Measurements from ENCODE around the gene SPINK8.
"Not testable (repeated sequence)": the region's sequence is repeated elsewhere in the genome, so short reads cannot be mapped to it uniquely, and the experiment has no call there.

SPINK8 gene

DNA sequence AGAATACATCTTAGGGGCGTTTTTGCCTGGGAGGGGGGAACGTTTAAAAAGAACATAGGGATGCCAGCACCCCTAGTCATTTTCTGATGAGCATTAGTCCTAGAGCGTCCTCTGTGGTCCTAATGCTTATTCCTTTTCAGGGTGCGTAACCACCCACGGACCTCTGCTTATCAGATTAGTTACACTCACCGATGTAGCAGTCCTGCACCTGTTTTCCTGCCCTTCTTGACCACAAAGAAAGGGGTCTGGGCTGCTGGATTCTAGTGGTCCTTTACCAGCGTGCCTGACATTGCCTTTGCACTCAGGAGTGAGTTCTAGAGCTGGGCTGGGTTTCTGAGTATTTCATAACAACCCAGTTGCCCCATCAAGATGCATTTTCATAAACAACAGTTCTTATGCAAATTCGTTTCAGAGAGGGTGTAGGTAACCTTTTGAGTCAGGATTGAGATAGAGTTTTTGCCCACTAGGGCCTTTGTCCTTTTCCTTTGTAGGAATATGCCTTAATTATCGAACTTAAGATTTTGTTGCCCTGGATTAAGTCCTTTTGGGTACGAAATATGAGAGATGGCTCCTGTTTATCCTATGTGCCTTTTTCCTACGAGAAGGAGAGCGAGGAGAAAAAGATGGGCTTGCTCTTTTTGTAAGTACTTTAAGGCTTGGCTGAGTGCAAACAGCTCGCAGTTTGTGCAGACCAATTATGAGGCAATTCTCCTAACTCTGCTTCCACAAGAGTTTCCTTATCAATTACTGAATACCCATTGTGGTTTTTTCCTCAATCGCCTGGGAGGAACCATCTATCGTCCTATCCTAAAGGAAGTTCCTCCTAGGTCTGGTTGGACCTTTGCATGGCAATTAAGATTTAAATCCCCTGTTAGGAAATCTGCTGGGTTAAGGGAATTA is at the start of gene SPINK8:
Gene SPINK8 (minus strand): TSS at position 316 of the 900 bp plus-strand sequence. CDS start 5,320 bp downstream, outside the sequence.
- DNase-seq: peak; percentile 28 to 46

DNA sequence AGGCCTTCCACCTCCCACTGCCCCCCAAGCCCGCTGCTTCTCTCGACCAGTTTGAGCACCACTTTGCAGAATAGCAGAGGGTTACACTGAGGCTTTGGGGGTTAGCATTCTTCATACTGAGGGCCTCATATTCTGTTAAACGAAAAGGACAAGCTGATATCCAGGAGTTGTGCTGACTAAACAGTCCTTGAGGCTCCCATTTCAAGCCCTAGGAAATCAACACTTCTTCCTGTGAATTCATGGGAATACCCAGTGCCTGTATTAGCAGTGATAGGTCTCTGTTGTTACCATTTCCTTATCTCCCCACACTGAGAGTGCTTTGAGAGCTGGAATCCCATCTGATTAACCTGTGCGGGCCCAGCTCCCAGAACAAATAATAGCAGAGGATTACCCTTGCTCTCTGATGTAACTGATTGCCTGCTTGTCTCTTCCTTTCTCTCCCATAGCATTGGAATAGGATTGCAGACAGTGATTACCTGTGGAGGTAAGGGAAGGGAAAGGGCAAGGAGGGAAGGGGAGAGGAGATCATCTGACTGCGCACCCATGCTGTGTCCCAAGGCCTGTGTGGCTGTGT is 39.5 kb upstream of the SPINK8 start:
- no peak for DNase-seq

DNA sequence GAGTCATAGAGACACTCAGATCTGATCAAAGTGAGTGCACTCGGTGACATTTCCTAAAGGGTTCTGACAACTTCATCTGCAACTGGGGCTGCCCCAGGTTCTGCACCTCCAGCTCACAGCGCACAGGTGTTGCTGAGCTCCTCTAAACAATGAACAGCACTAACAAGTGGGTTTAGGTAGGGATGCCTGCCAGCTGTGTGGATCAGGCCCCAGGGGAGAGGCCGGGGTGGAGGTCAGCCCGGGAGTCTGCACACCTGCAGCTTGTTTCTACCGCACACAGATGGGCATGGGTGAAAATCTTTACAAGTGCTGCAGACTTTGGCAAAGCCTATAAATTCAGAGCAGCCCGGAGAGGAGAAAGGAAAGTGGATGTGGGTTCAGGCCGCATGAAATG is 38.9 kb upstream of the SPINK8 start:
- peak in 1 of 2 experiments; percentile 22 for DNase-seq

DNA sequence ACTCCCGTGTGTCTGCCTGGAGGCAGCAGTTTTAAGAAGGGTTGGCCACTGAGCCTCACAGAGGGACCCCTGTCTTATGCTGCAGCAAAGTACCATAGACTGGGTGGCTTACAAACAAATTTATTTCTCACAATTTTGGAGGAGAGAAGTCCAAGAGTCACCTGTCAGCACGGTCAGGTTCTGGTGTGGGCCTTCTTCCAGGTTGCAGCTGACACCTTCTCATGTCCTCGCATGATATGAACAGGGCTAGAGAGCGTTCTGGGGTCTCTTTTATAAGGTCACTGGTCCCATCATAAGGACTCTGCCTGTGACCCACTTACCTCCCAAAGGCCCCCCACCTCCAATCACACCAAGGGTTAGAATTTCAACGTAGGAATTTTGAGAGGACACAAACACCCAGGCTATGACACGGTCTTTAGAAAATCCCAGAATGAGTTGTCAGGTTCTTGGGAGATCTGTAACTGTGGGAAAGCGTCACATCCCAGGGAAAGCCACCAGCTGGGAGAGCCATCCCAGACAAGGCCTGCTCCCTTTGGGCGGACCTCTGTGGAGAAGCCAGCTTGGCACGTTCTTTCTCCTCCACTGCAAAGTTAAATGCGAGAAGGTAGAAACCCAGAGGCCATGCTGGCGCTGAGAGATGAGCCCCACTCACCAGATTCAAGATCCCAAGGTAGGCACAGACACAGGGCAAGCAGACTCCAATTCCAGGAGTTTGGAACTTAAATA is 38.4 kb upstream of the SPINK8 start, which contains the start of gene FBXW12:
Gene FBXW12 (plus strand): TSS at position 569 of the 726 bp plus-strand sequence. CDS start 549 bp downstream, outside the sequence.
- no peak for DNase-seq

DNA sequence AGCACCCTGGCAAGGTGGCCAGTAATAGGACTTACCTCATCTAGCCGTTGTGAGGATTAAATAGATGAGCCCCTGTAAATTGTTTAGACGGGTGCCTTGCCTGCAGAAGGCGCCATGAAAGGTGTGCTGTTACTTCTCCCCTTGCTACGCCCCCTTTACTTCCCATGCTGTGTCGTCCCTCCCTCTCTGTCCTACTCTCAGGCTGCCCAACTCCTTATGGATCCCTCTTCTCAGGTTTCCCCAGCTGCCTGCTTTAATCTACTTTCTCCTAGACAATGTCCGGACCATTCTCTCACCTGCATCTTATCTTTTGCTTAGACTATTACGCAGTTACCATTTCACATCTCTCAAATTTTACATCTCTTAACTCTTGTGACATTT is 36.9 kb upstream of the SPINK8 start:
- DNase-seq: no peak

DNA sequence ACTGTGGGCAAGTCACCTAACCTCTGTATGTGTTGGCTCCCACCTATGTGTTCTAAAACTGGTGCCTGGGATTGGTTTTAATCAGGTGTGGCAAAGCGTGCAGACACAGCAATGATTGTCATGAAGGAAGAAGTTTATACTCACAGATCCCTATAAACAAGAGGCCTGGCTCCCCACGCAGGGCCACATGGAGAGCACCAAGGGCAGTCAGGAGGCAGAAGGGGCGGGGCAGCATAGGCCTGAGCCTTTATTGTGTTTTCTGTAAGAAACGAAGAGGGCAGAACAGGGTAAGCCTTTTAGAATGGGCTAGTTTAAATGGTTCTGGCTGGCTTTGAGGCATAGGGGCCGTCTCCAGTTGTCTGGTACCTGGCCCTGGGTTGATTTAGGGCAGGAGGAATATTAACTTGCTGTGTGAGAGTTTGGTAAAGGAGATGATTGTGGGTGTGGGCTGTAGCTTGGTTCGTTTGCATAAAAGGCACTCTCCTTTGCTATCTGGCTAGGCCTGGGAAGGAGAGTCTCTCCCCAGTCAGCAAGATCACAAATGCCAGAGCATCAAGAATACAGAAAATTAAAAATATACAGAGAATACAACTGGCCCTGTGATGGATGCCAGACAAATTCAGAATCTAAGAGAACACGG is 36.4 kb upstream of the SPINK8 start:
- peak in 1 of 2 experiments; percentile 62 for DNase-seq

DNA sequence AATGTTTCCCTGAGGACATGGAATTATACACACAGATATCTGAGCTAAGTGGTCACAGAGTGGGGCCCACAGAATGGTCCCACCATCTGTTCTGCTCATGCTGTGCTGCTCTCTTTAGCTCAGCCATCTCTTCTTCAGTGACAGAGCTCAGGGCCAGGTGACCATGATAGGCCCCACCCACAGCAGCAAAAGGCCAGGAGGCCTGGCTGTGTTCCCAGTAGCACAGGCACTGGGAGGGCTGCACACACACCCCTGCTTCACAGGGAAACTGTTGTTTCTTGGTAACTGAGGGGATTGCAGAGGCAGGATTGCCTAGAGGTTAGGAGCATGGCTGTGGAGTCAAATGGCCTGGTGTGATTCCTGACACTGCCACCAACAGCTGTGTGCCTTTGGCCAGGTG is 33.7 kb upstream of the SPINK8 start:
- DNase-seq: no peak

DNA sequence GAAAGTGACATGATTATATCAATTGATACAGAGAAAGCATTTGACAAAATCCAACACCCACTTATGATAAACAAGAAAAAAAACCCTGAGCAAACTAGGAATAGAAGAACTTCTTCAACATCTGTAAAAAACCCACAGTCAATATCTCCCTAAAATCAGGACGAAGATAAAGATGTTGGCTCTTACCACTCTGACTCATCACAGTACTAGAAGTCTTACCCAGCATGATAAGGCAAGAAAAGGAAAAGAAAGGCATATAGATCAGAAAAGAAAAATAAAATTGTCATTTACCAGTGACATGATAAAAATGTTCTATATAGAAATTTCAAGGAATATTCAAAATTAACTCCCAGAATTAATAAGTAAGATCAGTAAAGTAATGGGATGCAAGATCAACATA is 31.4 kb upstream of the SPINK8 start:
- DNase-seq: no peak

DNA sequence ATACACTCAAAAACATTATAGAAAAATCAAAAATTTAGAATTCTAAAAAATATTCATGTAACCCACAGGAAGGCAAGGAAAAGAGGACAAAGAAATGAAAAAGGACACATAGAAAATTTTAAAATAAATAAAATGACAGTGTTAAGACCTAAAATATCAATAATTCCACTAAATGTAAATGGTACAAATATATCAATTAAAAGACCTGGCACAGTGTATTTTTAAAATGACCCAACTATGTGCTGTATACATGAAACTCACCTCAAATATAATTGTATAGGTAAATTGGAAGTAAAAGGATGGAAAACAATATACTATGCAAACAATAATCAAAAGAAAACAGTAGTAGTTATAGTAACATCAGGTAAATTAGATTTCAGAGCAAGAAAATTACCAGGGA is 28.5 kb upstream of the SPINK8 start:
- no peak for DNase-seq

DNA sequence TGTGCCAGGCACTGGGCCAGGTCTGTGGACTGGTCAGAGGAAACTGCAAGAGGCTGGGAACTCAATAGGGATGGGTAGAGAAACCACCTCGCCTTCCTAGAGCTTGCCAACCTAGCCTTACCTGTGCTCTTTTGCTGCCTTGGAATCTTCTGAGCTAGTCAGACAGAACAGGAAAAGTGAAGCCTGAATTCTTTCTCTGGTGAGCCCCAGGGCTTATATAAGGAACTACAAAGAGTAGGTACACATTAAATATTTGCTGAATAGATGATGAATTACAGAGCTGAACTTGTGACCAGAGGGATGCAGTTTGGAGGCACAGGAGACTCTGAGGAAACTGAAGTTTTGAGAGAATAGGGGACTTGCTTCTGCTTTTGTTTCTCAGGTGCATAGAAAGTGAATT is 23.0 kb upstream of the SPINK8 start:
- no peak for DNase-seq

DNA sequence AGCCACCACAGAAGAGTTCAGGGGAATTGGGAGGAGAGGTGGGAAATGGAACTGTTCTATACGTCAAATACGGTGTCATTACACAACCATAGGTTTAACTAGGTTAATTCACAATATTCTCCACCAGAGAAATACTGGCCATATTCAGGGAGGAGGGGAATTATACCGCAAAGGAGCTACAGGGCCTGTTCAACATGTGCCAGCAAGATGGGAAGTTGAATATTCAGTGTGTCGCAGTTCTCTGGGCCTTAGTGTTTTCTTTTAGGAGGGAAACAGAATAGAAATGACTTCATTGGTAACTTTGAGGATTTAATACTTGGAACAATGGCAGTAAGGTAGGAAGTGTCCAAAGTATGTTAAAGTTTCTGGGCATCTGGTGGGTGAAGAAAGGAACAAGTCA is 20.5 kb upstream of the SPINK8 start:
- no peak for DNase-seq

DNA sequence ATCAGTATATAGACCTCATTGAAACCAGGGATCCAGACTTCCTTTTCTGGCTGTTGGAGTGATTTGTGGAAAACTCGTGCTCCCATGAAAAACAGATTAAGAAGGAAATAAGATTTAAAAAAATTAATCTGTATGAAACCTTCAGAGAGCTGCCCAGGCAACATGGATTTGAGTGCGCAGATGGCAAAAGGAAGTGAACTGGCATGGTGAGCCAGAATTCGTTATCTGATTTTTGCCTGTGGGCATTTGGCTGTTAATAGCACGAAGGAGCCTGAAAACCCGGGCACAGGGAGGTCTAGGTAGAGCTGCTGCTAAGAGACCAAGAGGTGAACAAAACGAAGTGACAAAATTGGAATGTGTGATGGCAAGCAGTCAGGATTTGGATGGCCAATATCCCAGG is 19.1 kb upstream of the SPINK8 start:
- no peak for DNase-seq

DNA sequence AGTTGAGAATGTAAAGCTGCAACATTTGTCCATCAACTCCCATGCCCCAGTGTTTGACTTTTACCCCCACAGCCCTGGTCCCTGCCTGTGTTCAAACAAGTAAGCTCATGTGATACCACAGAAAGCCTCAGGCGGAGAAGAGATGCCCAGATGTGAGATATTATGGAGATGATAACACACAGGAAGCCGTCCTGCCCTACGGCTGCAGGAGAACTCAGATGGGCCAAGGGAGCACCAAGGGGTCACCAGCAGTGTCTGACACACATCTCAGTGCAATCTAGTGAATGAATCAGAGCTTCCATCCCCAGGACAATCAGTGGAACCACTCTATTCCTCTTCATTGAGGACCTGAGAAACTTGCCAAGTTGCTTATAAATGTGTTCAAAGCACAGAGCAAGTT is 14.0 kb upstream of the SPINK8 start:
- no peak for DNase-seq

DNA sequence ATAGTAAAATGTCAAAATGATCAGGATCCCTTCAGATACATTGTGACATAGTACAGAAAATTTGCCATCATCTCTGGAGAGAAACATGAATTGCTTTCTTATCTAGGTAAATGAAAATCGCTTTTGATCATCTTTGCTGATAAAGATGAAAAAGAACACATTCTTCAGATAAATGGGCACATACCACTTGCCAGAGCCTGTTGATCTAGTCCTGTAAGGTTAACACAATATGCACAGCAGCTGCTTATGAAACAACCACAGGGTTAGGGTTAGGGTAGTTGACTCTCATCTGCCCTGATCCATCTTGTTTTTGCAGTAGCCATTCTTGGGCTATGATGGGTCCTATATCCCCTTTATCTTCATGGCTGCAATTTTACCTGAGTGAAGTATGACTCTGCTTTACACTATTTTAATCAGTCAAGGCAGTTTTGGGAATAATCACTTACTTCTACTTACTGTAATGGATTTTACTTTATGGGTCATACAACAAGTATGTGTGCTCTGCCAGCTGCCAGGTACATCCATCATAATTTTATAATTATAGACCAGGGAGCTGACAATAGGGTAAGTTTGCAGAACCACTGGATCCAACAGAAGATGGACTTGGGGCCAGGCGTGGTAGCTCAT is 12.6 kb upstream of the SPINK8 start:
- no peak for DNase-seq

DNA sequence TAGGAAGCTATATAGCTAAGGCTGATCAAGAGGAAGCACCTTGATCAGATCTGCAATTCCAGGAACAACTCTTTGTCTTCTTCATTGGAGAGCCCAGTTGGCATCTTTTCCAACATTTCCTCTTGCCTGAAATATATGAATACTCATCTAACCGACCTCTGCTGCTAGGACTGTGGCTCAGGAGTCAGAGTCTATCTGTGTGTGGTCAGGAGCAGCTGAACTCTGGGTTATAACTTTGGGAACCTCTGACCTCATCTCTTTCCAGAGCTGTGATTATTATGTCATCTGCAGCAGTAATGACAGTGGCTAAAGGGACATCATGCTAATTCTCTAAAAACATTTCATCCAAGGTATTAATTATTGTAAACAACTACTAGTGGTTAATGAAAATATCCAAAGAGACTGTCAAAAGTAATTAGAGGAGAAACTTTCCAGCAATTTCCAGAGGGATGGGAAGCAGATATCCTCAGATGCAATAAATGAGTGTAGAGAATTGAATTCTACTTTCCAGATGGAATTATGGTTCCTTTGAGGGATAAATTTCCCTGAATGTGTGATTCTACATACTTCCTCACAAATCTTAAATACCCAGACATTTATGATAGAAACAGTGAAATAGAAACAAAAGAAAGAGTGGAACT is 11.5 kb upstream of the SPINK8 start:
- no peak for DNase-seq

DNA sequence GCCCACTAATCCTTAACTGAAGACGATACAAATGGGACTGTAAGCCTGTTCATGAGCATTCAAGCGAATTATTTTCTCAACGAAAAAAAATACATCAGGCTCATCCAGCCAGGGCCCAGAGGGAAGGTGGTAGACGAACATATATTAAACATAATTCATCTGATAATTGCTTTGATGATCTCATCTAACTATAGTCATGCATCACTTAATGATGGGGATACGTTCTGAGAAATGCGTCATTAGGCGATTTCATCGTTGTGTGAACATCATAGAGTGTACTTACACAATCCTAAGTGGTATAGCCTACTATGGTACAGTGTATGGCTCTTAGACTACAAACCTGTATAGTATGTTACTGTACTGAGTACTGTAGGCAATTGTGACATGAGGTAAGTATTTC is 10.0 kb upstream of the SPINK8 start:
- no peak for DNase-seq

DNA sequence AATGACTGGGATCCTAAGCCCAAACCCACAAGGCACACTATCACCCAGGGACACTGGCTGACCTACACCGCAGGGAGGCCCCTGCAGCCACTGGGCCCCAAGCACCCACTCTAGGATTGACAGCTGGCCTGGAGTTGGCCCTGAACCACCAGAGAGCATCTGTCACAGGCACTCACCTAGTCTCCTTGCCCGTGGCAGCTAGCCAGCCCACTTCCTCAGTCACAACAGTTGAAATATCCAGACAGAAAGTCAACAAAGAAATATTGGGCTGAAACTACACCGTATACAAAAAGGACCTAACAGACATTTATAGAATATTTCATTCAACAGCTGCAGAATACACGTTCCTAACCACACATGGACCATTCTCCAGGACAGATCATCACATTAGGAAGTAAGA is 5.2 kb upstream of the SPINK8 start:
- DNase-seq: no peak

DNA sequence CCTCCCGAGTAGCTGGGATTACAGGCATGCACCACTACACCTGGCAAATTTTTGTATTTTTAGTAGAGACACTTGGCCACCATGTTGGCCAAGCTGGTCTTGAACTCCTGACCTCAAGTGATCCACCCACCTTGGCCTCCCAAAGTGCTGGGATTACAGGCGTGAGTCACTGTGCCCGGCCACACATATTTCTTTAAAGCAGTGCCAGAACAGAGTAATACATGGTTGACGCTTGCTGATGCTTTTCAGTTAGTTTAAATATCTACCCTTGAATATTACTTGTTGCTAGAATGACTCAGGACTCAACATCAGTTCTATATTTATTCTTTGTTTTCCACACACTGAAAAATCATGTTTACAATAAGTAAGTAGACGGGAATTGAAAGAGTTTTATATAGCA is 4.1 kb upstream of the SPINK8 start:
- DNase-seq: not testable (repeated sequence)

DNA sequence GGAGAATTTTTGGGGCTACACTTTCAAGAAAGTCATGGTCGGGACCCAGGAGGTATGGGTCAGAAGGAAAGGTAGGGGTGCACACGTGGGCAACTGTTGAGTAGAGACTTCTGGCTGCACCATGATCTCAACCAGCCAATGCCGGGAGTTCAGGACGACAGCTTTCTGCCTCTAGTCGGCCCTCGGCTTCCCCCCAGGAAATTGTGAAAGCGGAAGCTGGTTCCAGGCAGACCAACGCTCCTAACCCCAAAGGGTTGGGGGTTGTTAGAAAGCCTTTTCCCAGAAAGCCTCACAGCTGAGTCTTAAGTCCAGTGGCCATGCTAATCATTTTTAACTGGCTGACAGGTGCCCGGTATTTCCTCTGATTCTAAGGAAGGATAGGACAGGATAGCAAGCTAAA is 1.8 kb upstream of the SPINK8 start:
- not testable (repeated sequence) for DNase-seq

DNA sequence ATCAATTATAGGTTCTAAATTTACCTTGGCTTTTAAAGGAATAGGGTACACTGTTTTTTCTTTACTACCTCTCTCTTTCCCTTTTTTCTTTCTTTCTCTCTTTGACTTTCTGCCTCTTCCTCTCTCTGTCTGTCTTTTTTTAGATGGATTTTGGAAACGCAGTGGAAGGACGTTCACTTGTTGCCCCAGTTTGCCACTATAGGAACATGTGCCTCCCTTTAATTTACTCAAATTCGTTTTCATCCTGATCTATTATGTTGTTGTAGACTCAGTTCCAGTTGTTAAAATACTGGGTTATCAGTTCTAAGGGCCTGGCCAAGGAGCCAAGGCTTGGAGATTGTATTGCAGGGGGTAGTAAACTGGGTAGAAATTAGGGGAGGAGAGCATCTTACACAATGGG is 1.1 kb upstream of the SPINK8 start:
- no peak for DNase-seq

DNA sequence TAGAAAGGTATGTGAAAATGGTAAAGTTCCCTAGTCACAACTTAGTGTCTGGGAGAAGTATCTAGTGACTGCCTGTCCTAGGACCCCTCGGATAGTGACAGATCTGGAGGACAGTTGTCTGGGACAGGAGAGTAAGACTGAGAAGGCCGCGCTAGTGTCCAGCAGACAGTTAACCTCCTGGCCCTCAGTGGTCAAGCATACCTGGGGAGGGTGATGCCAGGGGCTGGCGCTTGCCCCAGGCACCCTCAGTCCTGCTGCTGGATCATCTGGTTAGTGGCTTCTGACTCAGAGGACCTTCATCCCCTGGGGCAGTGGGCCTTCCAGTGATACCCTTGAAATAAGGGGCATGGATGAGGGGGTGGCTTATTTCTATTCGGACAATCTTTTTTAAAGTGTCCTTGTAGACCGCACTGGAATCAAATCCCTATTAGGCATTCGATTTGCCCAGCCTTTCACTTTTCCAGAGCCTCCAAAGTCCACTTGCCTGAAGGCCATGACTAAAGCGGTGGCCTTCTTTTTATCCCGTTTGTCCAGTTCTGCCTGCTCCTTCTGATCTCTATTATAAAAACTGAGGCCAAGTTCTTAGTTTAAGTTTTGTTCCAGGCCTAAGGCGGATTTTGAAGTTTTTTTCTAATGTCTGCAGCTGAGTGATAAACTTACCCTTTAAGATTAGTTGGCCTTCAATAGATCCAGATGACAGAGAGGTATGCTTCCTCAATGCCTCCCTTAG is 1.6 kb downstream of the SPINK8 start:
- DNase-seq: not testable (repeated sequence)

DNA sequence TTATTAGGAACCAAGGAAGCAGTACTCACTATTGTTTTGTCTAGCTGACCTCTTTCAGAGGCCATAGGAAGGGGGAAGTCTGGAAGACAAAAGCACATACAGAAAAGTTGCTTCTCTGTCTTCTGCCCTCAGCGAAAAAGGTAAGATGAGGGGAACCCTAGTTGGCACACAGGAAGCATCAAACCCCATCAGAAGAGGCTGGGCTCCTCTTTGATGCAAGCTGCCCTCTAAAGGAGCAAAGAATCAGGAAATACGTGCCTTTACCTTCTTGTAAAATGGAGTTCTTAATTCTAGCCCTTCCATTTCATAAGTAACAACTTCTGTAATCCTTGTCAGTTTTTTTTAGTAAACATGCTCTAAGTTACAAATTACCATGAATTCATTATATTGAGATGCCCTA is 12.5 kb downstream of the SPINK8 start:
- no peak for DNase-seq
